Measurements from ENCODE around the gene PBXIP1. TPM values are rescaled to one million over a fixed set of nuclear protein-coding genes. Genes with fewer than 3 reads are reported as not detected.
A peak's percentile ranks its signal among the peaks of the same experiment; 100 is the strongest.

The PBXIP1 gene
- total and polyA plus RNA-seq, 2 of the 13 experiments (the other 11 are each of a cell fraction or from before 2014, with no cell fraction given): 16.3 to 31.9 TPM

DNA sequence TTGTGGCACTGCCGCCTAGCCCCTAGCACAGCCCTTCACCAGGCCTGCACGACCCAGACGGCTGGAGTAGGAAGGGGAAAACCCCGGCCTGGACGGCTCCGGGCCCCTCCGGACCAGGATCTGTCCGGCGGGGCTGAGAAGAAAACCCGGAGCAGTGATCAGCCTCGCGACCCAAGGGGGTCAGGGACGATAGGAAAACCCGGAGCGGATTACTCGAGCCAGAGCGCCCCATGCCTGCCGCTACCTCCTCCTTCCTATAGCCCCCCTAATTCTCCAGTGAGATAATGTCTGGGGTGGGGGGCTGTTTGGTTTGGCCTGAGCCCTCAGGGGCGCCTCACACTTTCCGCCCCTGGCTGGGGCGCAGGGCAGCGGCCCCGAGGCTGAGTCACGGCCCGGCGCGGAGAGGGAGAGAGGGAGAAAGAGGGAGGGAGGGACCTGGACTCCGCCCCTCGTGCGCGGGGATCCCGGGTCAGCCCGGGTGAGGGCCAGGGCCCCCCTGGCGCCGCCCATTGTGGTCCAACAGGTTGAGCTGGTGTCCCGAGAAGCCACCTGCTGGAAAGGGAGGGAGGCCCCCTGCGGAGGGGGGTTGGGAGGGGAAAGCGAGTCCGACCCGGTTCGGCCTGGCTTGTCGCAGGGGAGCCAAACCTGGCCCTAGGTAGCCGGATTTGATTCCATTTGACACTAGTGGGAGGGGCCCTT lies 45.0 kb upstream of the PBXIP1 start (continued):
- peak; percentile 15; the same call in 1 of the 2 replicates for TF ChIP-seq STAG1 (CRISPR knock-in tag; IDR thresholded peaks at IDR 0.05)
- no peak for TF ChIP-seq NONO (IDR thresholded peaks at IDR 0.05)
- peak; percentile 54 for TF ChIP-seq NONO (CRISPR knock-in tag; conservative IDR thresholded peaks at IDR 0.05)
- peak; percentile 47; the same call in 1 of the 2 replicates for TF ChIP-seq HCFC1 (IDR thresholded peaks at IDR 0.05; ENCODE audit: low read depth, low read length)
- peak; percentile 76; the same call in 1 of the 2 replicates for TF ChIP-seq ISL2 (CRISPR knock-in tag; IDR thresholded peaks at IDR 0.05)
- peak; percentile 44; the same call in 1 of the 3 replicates for TF ChIP-seq MXI1 (IDR thresholded peaks at IDR 0.05; ENCODE audit: borderline replicate concordance, low read depth, low read length)
- TF ChIP-seq ZBTB7A (CRISPR knock-in tag; IDR thresholded peaks at IDR 0.05): peak; percentile 91
- TF ChIP-seq ZGPAT (CRISPR knock-in tag; IDR thresholded peaks at IDR 0.05): peak; percentile 93
- no peak for TF ChIP-seq DZIP1 (CRISPR knock-in tag; IDR thresholded peaks at IDR 0.05)
- peak; percentile 42; the same call in 1 of the 2 replicates for TF ChIP-seq ZBTB33 (CRISPR knock-in tag; IDR thresholded peaks at IDR 0.05)
- TF ChIP-seq ELF4 (CRISPR knock-in tag; IDR thresholded peaks at IDR 0.05; ENCODE audit: borderline replicate concordance): 0 out of 2 replicates have a peak, but pooled peaks have one; percentile 43
- TF ChIP-seq, protein P1, sequence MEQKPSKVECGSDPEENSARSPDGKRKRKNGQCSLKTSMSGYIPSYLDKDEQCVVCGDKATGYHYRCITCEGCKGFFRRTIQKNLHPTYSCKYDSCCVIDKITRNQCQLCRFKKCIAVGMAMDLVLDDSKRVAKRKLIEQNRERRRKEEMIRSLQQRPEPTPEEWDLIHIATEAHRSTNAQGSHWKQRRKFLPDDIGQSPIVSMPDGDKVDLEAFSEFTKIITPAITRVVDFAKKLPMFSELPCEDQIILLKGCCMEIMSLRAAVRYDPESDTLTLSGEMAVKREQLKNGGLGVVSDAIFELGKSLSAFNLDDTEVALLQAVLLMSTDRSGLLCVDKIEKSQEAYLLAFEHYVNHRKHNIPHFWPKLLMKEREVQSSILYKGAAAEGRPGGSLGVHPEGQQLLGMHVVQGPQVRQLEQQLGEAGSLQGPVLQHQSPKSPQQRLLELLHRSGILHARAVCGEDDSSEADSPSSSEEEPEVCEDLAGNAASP (CRISPR knock-in tag; IDR thresholded peaks at IDR 0.05; ENCODE audit: borderline replicate concordance): peak; percentile 99
- TF ChIP-seq PAXIP1 (CRISPR knock-in tag; conservative IDR thresholded peaks at IDR 0.05): peak; percentile 93
- TF ChIP-seq, protein P2, sequence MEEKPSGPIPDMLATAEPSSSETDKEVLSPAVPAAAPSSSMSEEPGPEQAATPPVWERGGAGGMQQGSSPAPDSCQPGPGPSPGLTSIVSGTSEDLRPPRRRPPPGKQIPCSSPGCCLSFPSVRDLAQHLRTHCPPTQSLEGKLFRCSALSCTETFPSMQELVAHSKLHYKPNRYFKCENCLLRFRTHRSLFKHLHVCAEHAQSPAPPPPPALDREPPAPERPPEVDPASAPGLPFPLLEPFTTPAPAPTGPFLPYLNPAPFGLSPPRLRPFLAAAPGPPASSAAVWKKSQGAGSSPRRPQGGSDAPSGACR (CRISPR knock-in tag; IDR thresholded peaks at IDR 0.05): peak; percentile 69
- no peak for TF ChIP-seq SMC3 (IDR thresholded peaks at IDR 0.05; ENCODE audit: low read length)
